Endothelial cell of umbilical vein (primary cell): ENCODE measurements around the gene NCK2. TPM values are rescaled to one million over a fixed set of nuclear protein-coding genes. Genes with fewer than 3 reads are reported as not detected.

Experiments used
- BruUV-seq: library from RNA; stranded (reverse); fragments of 400-500 nt; replicated peaks from 2 replicates; lab custom pipeline; 2021; lab: Mats Ljungman, UMichigan
- CTCF ChIA-PET: fragments of 300-600, 350-600 bp; sonication (Branson Sonifier 250); formaldehyde crosslinking; loops from one replicate; lab custom pipeline; 2021; ENCODE audit warnings: antibody characterized with exemption, inconsistent platforms; lab: Charles Lee
- POLR2A ChIA-PET: fragments of 300-600, 350-600 bp; sonication (Branson Sonifier 250); formaldehyde crosslinking; loops from one replicate; lab custom pipeline; 2021; ENCODE audit warnings: antibody characterized with exemption, inconsistent platforms; lab: Charles Lee
- DNase-seq: peaks from one replicate; pipeline ENCODE4 v3.0.0-alpha.2; 2011; ENCODE audit warnings: low read depth, low spot score
- FAIRE-seq: peaks from 2 replicates; lab custom pipeline; 2011; peaks lifted over from hg19 to GRCh38; lab: Jason Lieb, UNC
- H2AFZ ChIP-seq: 2 replicates; pipeline ENCODE4 v1.6.0; 2012; ENCODE audit warnings: low read depth, low read length, control low read depth, inconsistent platforms
- H3K27ac ChIP-seq: 2 replicates; pipeline ENCODE4 v1.5.1; 2011; ENCODE audit warnings: low read depth, mild to moderate bottlenecking, control low read depth, low read length, moderate library complexity; ENCODE audit not compliant: insufficient read depth
- H3K27me3 ChIP-seq, 2 experiments: 2 replicates each; pipeline versions ENCODE4 v1.6.0 to v1.6.1; 2011; ENCODE audit warnings: low read length in 2 of 2, mixed read lengths in 1 of 2; ENCODE audit not compliant: control insufficient read depth in 2 of 2, insufficient read depth in 2 of 2
- H3K36me3 ChIP-seq, 2 experiments: 2 replicates in 1 of 2; 3 replicates in 1 of 2; pipeline ENCODE4 v1.5.1; 2011; ENCODE audit warnings: low read length in 2 of 2, mild to moderate bottlenecking in 1 of 2, moderate library complexity in 1 of 2; ENCODE audit not compliant: control insufficient read depth in 2 of 2, insufficient read depth in 2 of 2; ENCODE audit errors: extremely low read depth in 1 of 2
- H3K4me1 ChIP-seq: 3 replicates; pipeline ENCODE4 v1.5.1; 2011; ENCODE audit warnings: mild to moderate bottlenecking, low read length; ENCODE audit not compliant: control insufficient read depth, insufficient read depth; ENCODE audit errors: extremely low read depth
- H3K4me2 ChIP-seq: 2 replicates; pipeline ENCODE4 v1.6.1; 2011; ENCODE audit warnings: low read length, control low read depth, mixed read lengths; ENCODE audit not compliant: insufficient read depth
- H3K4me3 ChIP-seq, 3 experiments: fragments of 200-600 bp in 1 of 3; sonication (generic), shearing (Covaris generic) in 1 of 3; replicated peaks in 1 of 3; 2 replicates each; pipeline ENCODE4 v1.5.1; 2011 to 2016; ENCODE audit warnings: control low read depth in 3 of 3, low read length in 3 of 3, mild to moderate bottlenecking in 2 of 3, inconsistent platforms in 1 of 3, low read depth in 1 of 3, moderate library complexity in 1 of 3; ENCODE audit not compliant: insufficient read depth in 1 of 3
- H3K79me2 ChIP-seq: 2 replicates; pipeline ENCODE4 v1.6.0; 2012; ENCODE audit warnings: low read length, inconsistent platforms; ENCODE audit not compliant: control insufficient read depth, insufficient read depth
- H3K9ac ChIP-seq: replicated peaks from 2 replicates; pipeline ENCODE3; 2011; ENCODE audit warnings: low read length, control low read depth; ENCODE audit not compliant: insufficient read depth; ENCODE audit errors: extremely low read depth
- H3K9me1 ChIP-seq: replicated peaks from 3 replicates; pipeline ENCODE4 v1.6.0; 2011; ENCODE audit warnings: mild to moderate bottlenecking, low read length; ENCODE audit not compliant: control insufficient read depth, insufficient read depth; ENCODE audit errors: extremely low read depth
- H3K9me3 ChIP-seq: replicated peaks from 2 replicates; pipeline ENCODE4 v1.5.1; 2012; ENCODE audit warnings: low read length, inconsistent platforms; ENCODE audit not compliant: control insufficient read depth, insufficient read depth
- H4K20me1 ChIP-seq: replicated peaks from 2 replicates; pipeline ENCODE3; 2011; ENCODE audit warnings: mild to moderate bottlenecking, low read length; ENCODE audit not compliant: control insufficient read depth, insufficient read depth; ENCODE audit errors: extremely low read depth
- CTCF ChIP-seq, 2 donors: IDR thresholded peaks; 1 replicate in 1 of 2; 2 replicates in 1 of 2; pipeline ENCODE4 v1.5.1; 2011; ENCODE audit warnings: low read length in 2 of 2, mild to moderate bottlenecking in 2 of 2, moderate library complexity in 2 of 2, control low read depth in 1 of 2, inconsistent platforms in 1 of 2, low read depth in 1 of 2; ENCODE audit not compliant: insufficient read depth in 1 of 2; ENCODE audit errors: extremely low read depth in 1 of 2
- EZH2 ChIP-seq: IDR thresholded peaks from 2 replicates; pipeline ENCODE4 v1.6.1; 2012; ENCODE audit warnings: borderline replicate concordance, low read depth, mild to moderate bottlenecking, moderate library complexity, low read length, inconsistent platforms; ENCODE audit not compliant: severe bottlenecking
- FOS ChIP-seq: IDR thresholded peaks from 2 replicates; pipeline ENCODE4 v1.6.1; 2011; ENCODE audit warnings: mild to moderate bottlenecking, low read length, moderate library complexity, borderline replicate concordance; ENCODE audit not compliant: insufficient read depth
- GATA2 ChIP-seq: IDR thresholded peaks from 2 replicates; pipeline ENCODE4 v1.7.0; 2011; ENCODE audit warnings: low read depth, mild to moderate bottlenecking, moderate library complexity, mixed read lengths, low read length; ENCODE audit not compliant: insufficient read length, insufficient read depth
- JUN ChIP-seq: IDR thresholded peaks from 2 replicates; pipeline ENCODE4 v1.6.1; 2011; ENCODE audit warnings: borderline replicate concordance, low read depth; ENCODE audit not compliant: insufficient read length, insufficient read depth
- MYC ChIP-seq: IDR thresholded peaks from one replicate; pipeline ENCODE4 v1.6.1; 2011; ENCODE audit warnings: mild to moderate bottlenecking, low read depth, low read length
- POLR2A ChIP-seq: IDR thresholded peaks from 2 replicates; pipeline ENCODE4 v1.6.1; 2012; ENCODE audit warnings: low read depth, mild to moderate bottlenecking, control low read depth, low read length
- POLR2AphosphoS5 ChIP-seq: IDR thresholded peaks from 2 replicates; pipeline ENCODE4 v1.6.1; 2012; ENCODE audit warnings: low read depth, mild to moderate bottlenecking, control low read depth, low read length, moderate library complexity; ENCODE audit not compliant: insufficient read depth
- dilution Hi-C: fragments of 300-500 bp; cut with MboI; formaldehyde crosslinking; loops from one replicate; pipeline ENCODE4 v1.15.0; 2019; ENCODE audit warnings: low sequenced_read_pairs; ENCODE audit not compliant: extremely low pct_ligation_motif_present
- intact Hi-C: fragments of 100-400 bp; cut with micrococcal nuclease; formaldehyde crosslinking; loops from one replicate; pipeline ENCODE4 v1.10.0; 2022
- polyA plus RNA-seq, 4 experiments: library from polyadenylated mRNA; depleted of rRNA in 3 of 4; stranded (reverse) in 3 of 4; unstranded in 1 of 4; fragments of >200 nt; gene quantifications; 2 replicates each; pipeline versions ENCODE4 v1.2.1 to v1.2.3, GENCODE V29; 2011 to 2012; ENCODE audit warnings: missing spikeins in 1 of 4
- total RNA-seq: library from RNA; stranded (reverse); gene quantifications from 2 replicates; pipeline ENCODE4 v1.2.3, GENCODE V29; 2021
- TF ChIP-seq, protein P1 (sequence below): IDR thresholded peaks from 2 replicates; pipeline ENCODE4 v1.6.1; 2011; ENCODE audit not compliant: insufficient read depth, insufficient read length

NCK2 gene
- total and polyA plus RNA-seq, 2 donors (not counting 3 experiments of a cell fraction or from before 2014, with no cell fraction given), result 23.8 to 39.1 TPM

- no peak overlapping the region for H2AFZ ChIP-seq
- H3K9ac ChIP-seq, result no peak overlapping the region
- no peaks in the 10 kb centered on the region for H3K79me2 ChIP-seq
- H4K20me1 ChIP-seq, result no peaks in the 10 kb centered on the region
- FAIRE-seq, result no peak
- no peaks in the 10 kb centered on the region for H3K4me1 ChIP-seq
- no peaks in the 10 kb centered on the region for H3K9me3 ChIP-seq
- no peak for TF ChIP-seq FOS
- no peak for TF ChIP-seq EZH2
- TF ChIP-seq CTCF (IDR thresholded peaks at IDR 0.05; ENCODE audit: extremely low read depth in 1 of 2, insufficient read depth in 1 of 2, low read depth in 1 of 2, low read length in 2 of 2), result no peak
- TF ChIP-seq MYC, result no peak
- no peak for TF ChIP-seq POLR2AphosphoS5
- TF ChIP-seq POLR2A, result no peak
- no peak for TF ChIP-seq GATA2
- no peak for TF ChIP-seq JUN
- TF ChIP-seq, protein P1, sequence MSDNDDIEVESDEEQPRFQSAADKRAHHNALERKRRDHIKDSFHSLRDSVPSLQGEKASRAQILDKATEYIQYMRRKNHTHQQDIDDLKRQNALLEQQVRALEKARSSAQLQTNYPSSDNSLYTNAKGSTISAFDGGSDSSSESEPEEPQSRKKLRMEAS, result no peak
- no peak overlapping the region for H3K27ac ChIP-seq
- intact Hi-C loops (no loop called here), dilution Hi-C loops (no loop called here)
- no peaks in the 10 kb centered on the region for H3K36me3 ChIP-seq
- ChIA-PET POLR2A (no interaction called here), CTCF (interaction anchor here (0.6 kb wide), 1 partner anchor 94 kb away, joined by 3 read pairs; no protein-coding TSS in a partner anchor)
- no peak for DNase-seq
- no peaks in the 10 kb centered on the region for H3K9me1 ChIP-seq
- no peaks in the 10 kb centered on the region for H3K27me3 ChIP-seq
- H3K4me2 ChIP-seq, result no peak overlapping the region
- no peak overlapping the region for H3K4me3 ChIP-seq
- BruUV-seq, result no TSS peak
Observed at GRCh38 chr2:105843476-105844374, 99.0 kb downstream of the NCK2 start.
